GM12878 (cell line): ENCODE measurements around the gene MCHR1. TPM values are rescaled to one million over a fixed set of nuclear protein-coding genes. Genes with fewer than 3 reads are reported as not detected.

Source experiments
- ATAC-seq: fragments of 200-7000 bp; cut with Tn5 transposase; 3 replicates; pipeline ENCODE4 v1.9.1; 2020; ENCODE audit warnings: mild to moderate bottlenecking, moderate library complexity
- BruUV-seq: library from RNA; stranded (reverse); fragments of 400-500 nt; replicated peaks from 2 replicates; lab custom pipeline; 2021; lab: Mats Ljungman, UMichigan
- CTCF ChIA-PET: fragments of 300-600 bp; sonication (Branson Sonifier 250); formaldehyde crosslinking; extraction: SDS; loops from one replicate; lab custom pipeline; 2021; ENCODE audit warnings: inconsistent platforms; lab: Yijun Ruan, JAX
- POLR2A ChIA-PET: fragments of 350-600 bp; formaldehyde crosslinking; extraction: SDS; loops from one replicate; lab custom pipeline; 2021; ENCODE audit warnings: inconsistent platforms; lab: Charles Lee
- RAD21 ChIA-PET: fragments of 300-600 bp; sonication (Branson Sonifier 250); formaldehyde crosslinking; loops from one replicate; lab custom pipeline; 2023; ENCODE audit warnings: antibody characterized with exemption; ENCODE audit not compliant: unreplicated experiment; lab: Charles Lee
- SMC1A ChIA-PET: fragments of 300-600 bp; sonication (Branson Sonifier 250); formaldehyde crosslinking; loops from one replicate; lab custom pipeline; 2023; ENCODE audit not compliant: unreplicated experiment, uncharacterized antibody; lab: Charles Lee
- DNase-seq: peaks from one replicate; pipeline ENCODE4 v3.0.0-alpha.2; 2011; ENCODE audit warnings: low read depth, low spot score
- FAIRE-seq: peaks from 3 replicates; lab custom pipeline; 2011; peaks lifted over from hg19 to GRCh38; lab: Jason Lieb, UNC
- H2AFZ ChIP-seq: 2 replicates; pipeline ENCODE4 v1.6.0; 2011; ENCODE audit warnings: low read depth, low read length, control low read depth; ENCODE audit not compliant: control insufficient read depth
- H3K27ac ChIP-seq: 2 replicates; pipeline ENCODE4 v1.5.1; 2011; ENCODE audit warnings: control low read depth; ENCODE audit not compliant: control insufficient read depth, insufficient read depth
- H3K27me3 ChIP-seq, 2 experiments: replicated peaks in 1 of 2; 2 replicates each; pipeline versions ENCODE4 v1.6.0 to v1.6.1; 2011; ENCODE audit warnings: low read length in 1 of 2; ENCODE audit not compliant: control insufficient read depth in 2 of 2, insufficient read depth in 2 of 2
- H3K36me3 ChIP-seq, 2 experiments: 2 replicates each; pipeline ENCODE4 v1.5.1; 2011; ENCODE audit warnings: low read length in 1 of 2; ENCODE audit not compliant: control insufficient read depth in 2 of 2, insufficient read depth in 2 of 2
- H3K4me1 ChIP-seq: 2 replicates; pipeline ENCODE4 v1.6.1; 2011; ENCODE audit warnings: mild to moderate bottlenecking, low read length, moderate library complexity, mixed read lengths; ENCODE audit not compliant: control insufficient read depth, insufficient read depth
- H3K4me2 ChIP-seq: 2 replicates; pipeline ENCODE4 v1.6.0; 2011; ENCODE audit warnings: control low read depth; ENCODE audit not compliant: control insufficient read depth, insufficient read depth
- H3K4me3 ChIP-seq: fragments of 200-600 bp; sonication (generic); 2 replicates; pipeline ENCODE4 v1.5.1; 2016
- H3K79me2 ChIP-seq: 2 replicates; pipeline ENCODE4 v1.6.0; 2011; ENCODE audit warnings: low read length; ENCODE audit not compliant: control insufficient read depth, insufficient read depth
- H3K9ac ChIP-seq: 2 replicates; pipeline ENCODE4 v1.8.0; 2011; ENCODE audit warnings: low read length, control low read depth, mixed read lengths; ENCODE audit not compliant: control insufficient read depth, insufficient read depth
- H3K9me3 ChIP-seq: replicated peaks from 3 replicates; pipeline ENCODE4 v1.5.1; 2011; ENCODE audit warnings: mild to moderate bottlenecking, low read length; ENCODE audit not compliant: control insufficient read depth, insufficient read depth
- H4K20me1 ChIP-seq: 2 replicates; pipeline ENCODE4 v1.6.0; 2011; ENCODE audit not compliant: control insufficient read depth, insufficient read depth
- BCL11A ChIP-seq: IDR thresholded peaks from 2 replicates; pipeline ENCODE4 v1.6.1; 2011; ENCODE audit warnings: low read depth, low read length
- EGR1 ChIP-seq, 2 experiments: IDR thresholded peaks; 1 replicate in 1 of 2; 2 replicates in 1 of 2; pipeline ENCODE4 v1.6.1; 2011 to 2012; ENCODE audit warnings: low read depth in 2 of 2, low read length in 2 of 2, borderline replicate concordance in 1 of 2, mild to moderate bottlenecking in 1 of 2, moderate library complexity in 1 of 2
- HDAC6 ChIP-seq: fragments of 200-600 bp; sonication (generic); IDR thresholded peaks from one replicate; pipeline ENCODE4 v1.8.0; 2017; ENCODE audit warnings: antibody characterized with exemption; ENCODE audit not compliant: unreplicated experiment
- NR2C1 ChIP-seq: fragments of 450-650 bp; IDR thresholded peaks from 2 replicates; pipeline ENCODE4 v1.6.1; 2017; ENCODE audit warnings: antibody characterized with exemption, mild to moderate bottlenecking, moderate library complexity
- SIN3A ChIP-seq: IDR thresholded peaks from 2 replicates; pipeline ENCODE4 v1.6.1; 2012; ENCODE audit warnings: low read depth, low read length, improper control_type of control experiment
- SMAD1 ChIP-seq: fragments of 450-650 bp; IDR thresholded peaks from 2 replicates; pipeline ENCODE4 v1.6.1; 2018; ENCODE audit warnings: mild to moderate bottlenecking, low read depth; ENCODE audit not compliant: partially characterized antibody
- SMARCA5 ChIP-seq: fragments of 450-650 bp; IDR thresholded peaks from 2 replicates; pipeline ENCODE4 v1.6.1; 2017; ENCODE audit warnings: mild to moderate bottlenecking
- SP1 ChIP-seq: IDR thresholded peaks from one replicate; pipeline ENCODE4 v1.6.1; 2011; ENCODE audit warnings: low read depth, low read length
- SREBF1 ChIP-seq: IDR thresholded peaks from 2 replicates; pipeline ENCODE4 v1.6.1; 2012; ENCODE audit warnings: mild to moderate bottlenecking, low read length
- TAF1 ChIP-seq: IDR thresholded peaks from 2 replicates; pipeline ENCODE4 v1.6.1; 2011; ENCODE audit warnings: mild to moderate bottlenecking, low read depth, low read length, borderline replicate concordance
- TCF12 ChIP-seq: IDR thresholded peaks from 2 replicates; pipeline ENCODE4 v1.6.1; 2011; ENCODE audit warnings: low read depth, mild to moderate bottlenecking, low read length
- TCF7 ChIP-seq: IDR thresholded peaks from 2 replicates; pipeline ENCODE4 v1.6.1; 2014; ENCODE audit warnings: antibody characterized with exemption, borderline replicate concordance
- WRNIP1 ChIP-seq: IDR thresholded peaks from 2 replicates; pipeline ENCODE4 v1.6.1; 2011; ENCODE audit warnings: low read depth, low read length, improper control_type of control experiment, borderline replicate concordance
- YY1 ChIP-seq: IDR thresholded peaks from 2 replicates; pipeline ENCODE4 v1.6.1; 2011; ENCODE audit warnings: low read depth, mild to moderate bottlenecking, low read length
- ZNF207 ChIP-seq: fragments of 450-650 bp; IDR thresholded peaks from 2 replicates; pipeline ENCODE4 v1.6.1; 2014; ENCODE audit warnings: antibody characterized with exemption, mild to moderate bottlenecking, borderline replicate concordance
- WGBS: methylation state at CpG from one replicate; pipeline ENCODE4 v1.1.6; 2016; ENCODE audit warnings: low lambda C conversion rate; ENCODE audit not compliant: insufficient replicate concordance, insufficient coverage; ENCODE audit errors: missing lambda C conversion rate; 5-methylcytosine and 5-hydroxymethylcytosine counted together
- in situ Hi-C: fragments of 300-500 bp; cut with MboI; formaldehyde crosslinking; loops from 9 replicates; pipeline ENCODE4 v1.14.3; 2018; ENCODE audit warnings: mixed read lengths
- intact Hi-C: fragments of 100-400 bp; cut with micrococcal nuclease; formaldehyde crosslinking; loops from one replicate; pipeline ENCODE4 v1.14.2; 2022; ENCODE audit not compliant: unreplicated experiment
- polyA plus RNA-seq, 11 experiments: library from polyadenylated mRNA; depleted of rRNA in 4 of 11; unstranded in 6 of 11; stranded (reverse) in 5 of 11; fragments of >200 nt; fragmentation: Nextera tagmentation in 4 of 11; fragmentation: Illumina TruSeq in 1 of 11; extraction: Ambion mirVana in 4 of 11; extraction: Trizol in 1 of 11; gene quantifications; 1 replicate in 1 of 11; 2 replicates in 10 of 11; pipeline versions ENCODE4 v1.2.1 to v1.2.3, GENCODE V29; 2011 to 2016; ENCODE audit warnings: inconsistent platforms in 2 of 11, missing spikeins in 2 of 11, low read depth in 1 of 11
- total RNA-seq, 4 experiments: library from RNA; depleted of rRNA in 3 of 4; stranded (reverse); fragments of >200 nt in 3 of 4; fragmentation: Illumina TruSeq in 1 of 4; extraction: Trizol in 1 of 4; gene quantifications; 2 replicates each; pipeline versions ENCODE4 v1.2.1 to v1.2.3, GENCODE V29; 2013 to 2021
- TF ChIP-seq, protein P1 (sequence below): fragments of 150-350 bp; IDR thresholded peaks from 2 replicates; pipeline ENCODE4 v1.6.1; 2014; ENCODE audit warnings: mild to moderate bottlenecking, low read depth, low read length
- TF ChIP-seq, protein P2 (sequence below): IDR thresholded peaks from 2 replicates; pipeline ENCODE4 v1.6.1; 2011; ENCODE audit warnings: mild to moderate bottlenecking, low read depth, low read length, moderate library complexity; ENCODE audit not compliant: insufficient replicate concordance
- TF ChIP-seq, protein P3 (sequence below): fragments of 450-650 bp; IDR thresholded peaks from 2 replicates; pipeline ENCODE4 v1.6.1; 2014; ENCODE audit warnings: mild to moderate bottlenecking
- TF ChIP-seq, protein P4 (sequence below): fragments of 450-650 bp; formaldehyde crosslinking; IDR thresholded peaks from 2 replicates; pipeline ENCODE4 v1.4.0; 2020; ENCODE audit warnings: mild to moderate bottlenecking, moderate library complexity

Gene MCHR1
- total and polyA plus RNA-seq, 10 of the 15 experiments (the other 5 are each of a cell fraction or from before 2014, with no cell fraction given) = not detected

DNA sequence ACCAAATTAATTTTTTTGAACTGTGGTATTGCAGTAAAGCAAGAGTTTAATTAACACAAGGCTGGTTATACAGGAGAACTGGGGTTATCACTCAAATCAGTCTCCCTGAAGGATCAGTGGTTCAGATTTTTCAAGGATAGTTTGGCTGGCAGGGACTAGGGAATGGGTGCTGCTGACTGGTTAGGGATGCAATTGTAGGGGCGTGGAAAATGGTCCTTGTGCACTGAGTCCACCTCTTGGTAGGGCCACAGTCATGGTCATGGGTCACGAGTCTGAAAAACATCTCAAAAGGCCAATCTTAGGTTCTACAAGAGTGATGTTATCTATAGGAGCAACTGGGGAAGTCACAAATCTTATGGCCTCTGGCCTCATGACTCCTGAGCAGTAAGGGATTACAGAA lies 27.9 kb downstream of the MCHR1 start:
- Histone ChIP-seq H4K20me1 (no peaks in the 10 kb centered on the region), H3K9me3 (no peaks in the 10 kb centered on the region; the same call in 2 of the 3 replicates), H3K27ac (no peak overlapping the region), H3K4me1 (no peaks in the 10 kb centered on the region), H3K79me2 (no peaks in the 10 kb centered on the region), H3K4me3 (no peak overlapping the region), H3K36me3 (no peaks in the 10 kb centered on the region), H3K4me2 (no peak overlapping the region), H2AFZ (no peak overlapping the region), H3K9ac (no peak overlapping the region), H3K27me3 (no peaks in the 10 kb centered on the region; a peak in 1 of 4 replicates)
- ATAC-seq (no peak), DNase-seq (no peak), FAIRE-seq (no peak)
- 11% methylated on average over 2 of the region's 2 CpGs for WGBS
- intact Hi-C loops (no loop called here), in situ Hi-C loops (no loop called here)
- RAD21 ChIA-PET = no interaction called here
- POLR2A ChIA-PET = no interaction called here
- no TSS peak for BruUV-seq
- no peak for TF ChIP-seq EGR1 (IDR thresholded peaks at IDR 0.05; ENCODE audit: borderline replicate concordance in 1 of 2, low read depth in 2 of 2, low read length in 2 of 2)
- TF ChIP-seq SMAD1 = no peak
- TF ChIP-seq SP1 = no peak
- no peak for TF ChIP-seq ZNF207
- TF ChIP-seq, protein P1, sequence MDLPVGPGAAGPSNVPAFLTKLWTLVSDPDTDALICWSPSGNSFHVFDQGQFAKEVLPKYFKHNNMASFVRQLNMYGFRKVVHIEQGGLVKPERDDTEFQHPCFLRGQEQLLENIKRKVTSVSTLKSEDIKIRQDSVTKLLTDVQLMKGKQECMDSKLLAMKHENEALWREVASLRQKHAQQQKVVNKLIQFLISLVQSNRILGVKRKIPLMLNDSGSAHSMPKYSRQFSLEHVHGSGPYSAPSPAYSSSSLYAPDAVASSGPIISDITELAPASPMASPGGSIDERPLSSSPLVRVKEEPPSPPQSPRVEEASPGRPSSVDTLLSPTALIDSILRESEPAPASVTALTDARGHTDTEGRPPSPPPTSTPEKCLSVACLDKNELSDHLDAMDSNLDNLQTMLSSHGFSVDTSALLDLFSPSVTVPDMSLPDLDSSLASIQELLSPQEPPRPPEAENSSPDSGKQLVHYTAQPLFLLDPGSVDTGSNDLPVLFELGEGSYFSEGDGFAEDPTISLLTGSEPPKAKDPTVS = no peak
- TF ChIP-seq, protein P2, sequence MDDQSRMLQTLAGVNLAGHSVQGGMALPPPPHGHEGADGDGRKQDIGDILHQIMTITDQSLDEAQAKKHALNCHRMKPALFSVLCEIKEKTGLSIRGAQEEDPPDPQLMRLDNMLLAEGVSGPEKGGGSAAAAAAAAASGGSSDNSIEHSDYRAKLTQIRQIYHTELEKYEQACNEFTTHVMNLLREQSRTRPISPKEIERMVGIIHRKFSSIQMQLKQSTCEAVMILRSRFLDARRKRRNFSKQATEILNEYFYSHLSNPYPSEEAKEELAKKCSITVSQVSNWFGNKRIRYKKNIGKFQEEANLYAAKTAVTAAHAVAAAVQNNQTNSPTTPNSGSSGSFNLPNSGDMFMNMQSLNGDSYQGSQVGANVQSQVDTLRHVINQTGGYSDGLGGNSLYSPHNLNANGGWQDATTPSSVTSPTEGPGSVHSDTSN = no peak
- TF ChIP-seq NR2C1 = no peak
- no peak for TF ChIP-seq SMARCA5
- TF ChIP-seq WRNIP1 = no peak
- TF ChIP-seq HDAC6 = no peak
- TF ChIP-seq, protein P3, sequence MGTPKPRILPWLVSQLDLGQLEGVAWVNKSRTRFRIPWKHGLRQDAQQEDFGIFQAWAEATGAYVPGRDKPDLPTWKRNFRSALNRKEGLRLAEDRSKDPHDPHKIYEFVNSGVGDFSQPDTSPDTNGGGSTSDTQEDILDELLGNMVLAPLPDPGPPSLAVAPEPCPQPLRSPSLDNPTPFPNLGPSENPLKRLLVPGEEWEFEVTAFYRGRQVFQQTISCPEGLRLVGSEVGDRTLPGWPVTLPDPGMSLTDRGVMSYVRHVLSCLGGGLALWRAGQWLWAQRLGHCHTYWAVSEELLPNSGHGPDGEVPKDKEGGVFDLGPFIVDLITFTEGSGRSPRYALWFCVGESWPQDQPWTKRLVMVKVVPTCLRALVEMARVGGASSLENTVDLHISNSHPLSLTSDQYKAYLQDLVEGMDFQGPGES = no peak
- no peak for TF ChIP-seq TCF7
- no peak for TF ChIP-seq YY1
- no peak for TF ChIP-seq SREBF1
- no peak for TF ChIP-seq TAF1
- TF ChIP-seq SIN3A = no peak
- TF ChIP-seq, protein P4, sequence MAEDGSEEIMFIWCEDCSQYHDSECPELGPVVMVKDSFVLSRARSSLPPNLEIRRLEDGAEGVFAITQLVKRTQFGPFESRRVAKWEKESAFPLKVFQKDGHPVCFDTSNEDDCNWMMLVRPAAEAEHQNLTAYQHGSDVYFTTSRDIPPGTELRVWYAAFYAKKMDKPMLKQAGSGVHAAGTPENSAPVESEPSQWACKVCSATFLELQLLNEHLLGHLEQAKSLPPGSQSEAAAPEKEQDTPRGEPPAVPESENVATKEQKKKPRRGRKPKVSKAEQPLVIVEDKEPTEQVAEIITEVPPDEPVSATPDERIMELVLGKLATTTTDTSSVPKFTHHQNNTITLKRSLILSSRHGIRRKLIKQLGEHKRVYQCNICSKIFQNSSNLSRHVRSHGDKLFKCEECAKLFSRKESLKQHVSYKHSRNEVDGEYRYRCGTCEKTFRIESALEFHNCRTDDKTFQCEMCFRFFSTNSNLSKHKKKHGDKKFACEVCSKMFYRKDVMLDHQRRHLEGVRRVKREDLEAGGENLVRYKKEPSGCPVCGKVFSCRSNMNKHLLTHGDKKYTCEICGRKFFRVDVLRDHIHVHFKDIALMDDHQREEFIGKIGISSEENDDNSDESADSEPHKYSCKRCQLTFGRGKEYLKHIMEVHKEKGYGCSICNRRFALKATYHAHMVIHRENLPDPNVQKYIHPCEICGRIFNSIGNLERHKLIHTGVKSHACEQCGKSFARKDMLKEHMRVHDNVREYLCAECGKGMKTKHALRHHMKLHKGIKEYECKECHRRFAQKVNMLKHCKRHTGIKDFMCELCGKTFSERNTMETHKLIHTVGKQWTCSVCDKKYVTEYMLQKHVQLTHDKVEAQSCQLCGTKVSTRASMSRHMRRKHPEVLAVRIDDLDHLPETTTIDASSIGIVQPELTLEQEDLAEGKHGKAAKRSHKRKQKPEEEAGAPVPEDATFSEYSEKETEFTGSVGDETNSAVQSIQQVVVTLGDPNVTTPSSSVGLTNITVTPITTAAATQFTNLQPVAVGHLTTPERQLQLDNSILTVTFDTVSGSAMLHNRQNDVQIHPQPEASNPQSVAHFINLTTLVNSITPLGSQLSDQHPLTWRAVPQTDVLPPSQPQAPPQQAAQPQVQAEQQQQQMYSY (CRISPR knock-in tag) = no peak
- TF ChIP-seq BCL11A = no peak
- no peak for TF ChIP-seq TCF12
- SMC1A ChIA-PET = interaction anchor here (1.6 kb wide), 1 partner anchor 14 kb away, joined by 3 read pairs; no protein-coding TSS in a partner anchor
- CTCF ChIA-PET = no interaction called here
